CD1c-positive myeloid dendritic cell (primary cell): Measurements from ENCODE around the gene SLC43A3.

Source experiments
- DNase-seq: peaks from one replicate; pipeline ENCODE4 v3.0.0-alpha.2; 2016; ENCODE audit errors: extremely low spot score

SLC43A3 gene

GRCh38 chr11:57427727-57428082, 784 bp upstream of the SLC43A3 start:
- no peak for DNase-seq

GRCh38 chr11:57426439-57426928, 437 bp downstream of the SLC43A3 start:
- peak; percentile 67 for DNase-seq

- DNase-seq = no peak
These were observed 1.1 kb downstream of the SLC43A3 start for GRCh38 chr11:57425565-57426438.

GRCh38 chr11:57424792-57425564, 1.9 kb downstream of the SLC43A3 start:
- peak; percentile 92 for DNase-seq

DNA sequence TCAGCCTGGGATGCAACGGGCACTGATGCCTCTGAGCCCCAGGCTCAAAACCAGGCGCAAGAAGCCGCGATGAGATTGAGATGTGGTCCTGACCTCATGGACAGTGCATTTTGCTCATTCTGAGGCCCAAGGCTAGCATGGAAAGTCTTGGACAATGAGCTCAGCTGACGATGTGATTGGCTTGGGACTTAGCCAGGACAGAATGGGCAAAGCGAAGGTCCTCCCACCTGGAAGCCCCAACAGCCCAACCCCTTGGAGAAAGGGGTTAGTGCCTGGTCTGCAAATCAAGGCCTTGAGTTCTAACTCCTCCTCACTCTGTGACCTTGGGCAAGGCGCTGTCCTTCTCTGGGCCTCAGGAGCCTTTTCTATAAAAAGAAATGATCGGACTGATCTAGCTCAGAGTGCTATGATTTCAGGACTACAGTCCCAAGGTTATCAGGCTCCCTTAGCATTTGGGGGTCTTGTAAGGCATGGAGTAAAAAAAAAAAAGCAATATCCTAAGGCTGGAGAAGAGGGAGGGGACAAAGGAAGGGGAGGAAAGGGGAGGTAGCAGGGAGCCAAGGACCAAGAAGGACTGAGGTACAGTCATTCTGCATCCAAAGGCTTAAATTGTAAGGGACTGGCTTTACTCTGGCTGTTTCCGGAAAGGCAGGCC, 2.7 kb downstream of the SLC43A3 start:
- DNase-seq = no peak

DNA sequence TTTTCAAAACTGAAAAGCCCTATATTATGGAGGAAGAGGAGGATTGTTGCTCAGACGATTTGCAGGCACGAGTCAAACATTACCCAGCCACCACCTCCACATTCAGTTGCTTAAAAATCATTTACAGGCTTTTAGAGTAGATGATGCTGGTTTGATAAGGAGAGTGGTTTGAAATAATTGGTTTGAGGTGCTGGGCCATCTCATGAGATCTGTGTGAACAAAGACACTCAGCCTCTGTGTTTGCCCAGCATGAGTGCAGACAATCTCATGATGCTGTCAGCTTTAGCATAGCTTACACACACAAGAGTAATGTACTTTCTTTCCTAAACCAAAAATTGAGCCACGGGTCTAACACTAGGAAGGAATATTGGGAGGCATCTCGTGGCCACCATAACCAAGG, 4.3 kb downstream of the SLC43A3 start:
- DNase-seq = no peak

DNA sequence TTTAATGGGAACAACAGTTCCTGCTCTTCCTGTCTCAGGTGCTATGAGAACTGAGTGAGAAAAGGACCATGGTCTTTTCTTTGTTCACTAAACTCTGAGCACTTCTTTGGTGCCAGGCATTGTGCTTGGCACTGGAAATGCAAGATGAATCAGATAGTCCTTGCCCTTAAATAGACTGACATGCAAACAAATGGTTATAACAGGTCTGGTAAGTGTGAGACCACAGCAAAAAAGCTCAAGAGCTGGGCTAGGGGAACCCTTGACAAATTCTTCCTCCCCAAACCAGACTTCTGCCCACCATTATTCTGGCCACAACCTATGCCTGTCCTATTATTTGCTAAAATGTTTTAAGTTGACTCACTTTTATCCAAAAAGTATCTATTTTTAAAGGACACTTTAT, 5.1 kb downstream of the SLC43A3 start:
- DNase-seq = no peak

- DNase-seq = no peak
These were observed 5.9 kb downstream of the SLC43A3 start for GRCh38 chr11:57421066-57421465.

DNA sequence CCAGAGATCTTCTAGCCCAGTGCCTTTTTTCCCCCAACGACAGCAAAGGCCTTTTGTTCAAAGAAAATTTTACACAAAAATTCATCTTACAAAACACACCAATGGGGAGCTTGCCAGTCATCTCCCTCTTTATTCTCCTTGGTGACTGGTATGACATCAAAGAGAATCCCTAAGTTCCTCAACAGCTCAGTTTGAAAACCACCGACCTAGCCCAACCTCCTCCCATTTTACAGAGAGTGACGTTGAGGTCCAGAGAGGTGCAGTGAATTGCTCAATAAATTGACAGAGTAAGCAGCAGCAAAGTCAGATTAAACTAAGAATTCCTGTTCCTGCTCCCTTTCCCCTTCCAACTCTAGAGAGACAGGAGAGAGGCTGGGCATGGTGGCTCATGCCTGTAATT, 7.8 kb downstream of the SLC43A3 start:
- DNase-seq = no peak

DNA sequence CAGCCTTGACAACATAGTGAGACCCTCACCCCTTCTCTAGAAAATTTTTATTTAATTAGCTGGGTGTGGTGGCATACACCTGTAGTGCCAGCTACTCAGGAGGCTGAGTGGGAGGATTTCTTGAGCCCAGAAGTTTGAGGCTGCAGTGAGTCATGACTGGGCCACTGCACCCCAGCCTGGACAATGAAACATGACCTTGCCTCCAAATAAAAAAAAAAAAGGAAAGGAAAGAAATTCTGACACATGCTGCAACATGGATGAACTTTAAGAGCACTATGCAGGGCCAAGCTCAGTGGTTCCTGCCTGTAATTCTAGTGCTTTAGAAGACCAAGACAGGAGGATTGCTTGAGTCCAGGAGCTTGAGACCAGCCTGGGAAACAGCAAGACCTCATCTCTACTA, 8.8 kb downstream of the SLC43A3 start:
- no peak for DNase-seq

GRCh38 chr11:57417056-57417455, 9.9 kb downstream of the SLC43A3 start:
- DNase-seq = no peak

GRCh38 chr11:57416436-57416835, 10.5 kb downstream of the SLC43A3 start:
- DNase-seq = no peak

DNA sequence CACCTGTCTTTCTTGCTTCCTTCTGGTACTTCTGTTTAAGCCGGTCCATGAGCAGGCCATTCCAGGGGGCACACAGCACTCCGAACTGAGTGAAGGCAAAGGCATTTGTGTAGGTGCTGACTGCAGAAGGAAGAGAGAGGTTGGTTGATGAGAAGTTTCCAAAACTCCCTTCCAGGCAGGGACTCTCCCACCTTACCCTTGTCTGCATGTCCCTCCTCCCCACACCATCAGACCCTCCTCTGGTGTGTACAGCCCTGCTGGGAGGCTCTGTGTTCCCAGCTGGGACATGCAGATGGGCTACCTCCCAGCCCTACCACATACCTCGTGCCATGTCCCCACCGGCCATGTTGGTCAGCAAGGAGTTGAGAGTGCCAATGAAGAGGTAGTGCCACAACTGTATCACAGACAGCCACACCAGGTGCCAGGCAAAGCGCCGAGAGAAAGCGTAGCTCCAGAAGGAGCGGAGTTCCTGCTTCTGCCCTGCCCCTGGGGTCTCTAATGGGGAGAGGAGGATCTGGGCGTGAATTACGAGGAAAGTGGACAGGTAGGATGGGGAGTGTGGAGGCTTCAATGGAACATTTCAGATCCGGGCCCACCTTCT, 12.2 kb downstream of the SLC43A3 start:
- DNase-seq = no peak

- DNase-seq = no peak
These were observed 13.2 kb downstream of the SLC43A3 start for GRCh38 chr11:57413681-57414080.

GRCh38 chr11:57410287-57410686, 16.6 kb downstream of the SLC43A3 start:
- peak; percentile 39 for DNase-seq

- no peak for DNase-seq
These were observed 17.4 kb downstream of the SLC43A3 start for GRCh38 chr11:57409321-57410100.

- no peak for DNase-seq
These were observed 18.1 kb downstream of the SLC43A3 start for GRCh38 chr11:57408771-57409170.

- DNase-seq = no peak
These were observed 18.9 kb downstream of the SLC43A3 start for GRCh38 chr11:57407941-57408475.

- DNase-seq = peak; percentile 15
These were observed 19.7 kb downstream of the SLC43A3 start for GRCh38 chr11:57407010-57407920.
